Articular chondrocyte of knee joint (primary cell): Measurements from ENCODE around the gene EMC9. TPM values are rescaled to one million over a fixed set of nuclear protein-coding genes. Genes with fewer than 3 reads are reported as not detected.

Experiments used
- small RNA-seq: library from RNA; depleted of rRNA; stranded (forward); fragments of <200 nt; gene quantifications from one replicate; pipeline ENCODE3, GENCODE V24; 2012
- total RNA-seq: library from RNA; depleted of rRNA; stranded (reverse); fragments of >200 nt; gene quantifications from 2 replicates; pipeline ENCODE4 v1.2.3, GENCODE V29; 2012

The EMC9 gene, protein sequence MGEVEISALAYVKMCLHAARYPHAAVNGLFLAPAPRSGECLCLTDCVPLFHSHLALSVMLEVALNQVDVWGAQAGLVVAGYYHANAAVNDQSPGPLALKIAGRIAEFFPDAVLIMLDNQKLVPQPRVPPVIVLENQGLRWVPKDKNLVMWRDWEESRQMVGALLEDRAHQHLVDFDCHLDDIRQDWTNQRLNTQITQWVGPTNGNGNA
- total RNA-seq, result 9.5 and 11.9 TPM in 2 replicates

DNA sequence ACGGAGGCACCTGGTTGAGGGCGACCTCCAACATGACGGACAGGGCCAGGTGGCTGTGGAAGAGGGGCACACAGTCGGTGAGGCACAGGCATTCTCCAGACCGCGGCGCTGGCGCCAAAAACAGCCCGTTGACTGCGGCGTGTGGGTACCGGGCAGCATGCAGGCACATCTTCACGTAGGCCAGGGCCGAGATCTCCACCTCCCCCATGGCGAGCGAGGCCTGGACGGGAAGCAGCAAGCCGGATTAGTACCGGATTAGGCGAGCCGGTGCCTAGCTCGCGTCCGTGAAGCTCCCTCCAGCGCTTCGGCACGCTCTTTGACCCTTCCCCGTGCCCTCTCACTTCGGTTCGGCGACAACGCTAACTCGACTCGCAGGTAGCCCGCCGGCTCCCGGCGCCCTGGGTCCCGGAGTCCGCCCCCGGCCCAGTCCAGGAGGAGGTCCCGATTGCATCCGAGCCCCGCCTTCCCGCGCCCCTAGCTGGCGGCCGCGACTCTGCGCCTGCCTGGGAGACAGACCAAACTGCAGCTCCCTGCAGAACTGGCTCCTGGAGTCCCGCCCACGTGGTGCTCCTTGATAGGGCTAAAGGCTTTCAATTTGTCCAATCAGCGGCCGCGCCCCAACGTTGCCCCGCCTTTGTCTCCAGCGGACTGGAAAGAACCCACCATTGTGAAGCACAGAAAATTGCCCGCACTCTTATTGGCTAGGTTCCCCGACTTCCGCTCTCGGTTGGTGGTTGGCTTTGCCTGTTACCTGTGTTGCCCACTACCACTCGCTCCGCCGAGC, at the start of gene EMC9:
Gene EMC9 (minus strand): TSS at position 495 of the 784 bp plus-strand sequence. CDS start 287 bp downstream, at position 208.

DNA sequence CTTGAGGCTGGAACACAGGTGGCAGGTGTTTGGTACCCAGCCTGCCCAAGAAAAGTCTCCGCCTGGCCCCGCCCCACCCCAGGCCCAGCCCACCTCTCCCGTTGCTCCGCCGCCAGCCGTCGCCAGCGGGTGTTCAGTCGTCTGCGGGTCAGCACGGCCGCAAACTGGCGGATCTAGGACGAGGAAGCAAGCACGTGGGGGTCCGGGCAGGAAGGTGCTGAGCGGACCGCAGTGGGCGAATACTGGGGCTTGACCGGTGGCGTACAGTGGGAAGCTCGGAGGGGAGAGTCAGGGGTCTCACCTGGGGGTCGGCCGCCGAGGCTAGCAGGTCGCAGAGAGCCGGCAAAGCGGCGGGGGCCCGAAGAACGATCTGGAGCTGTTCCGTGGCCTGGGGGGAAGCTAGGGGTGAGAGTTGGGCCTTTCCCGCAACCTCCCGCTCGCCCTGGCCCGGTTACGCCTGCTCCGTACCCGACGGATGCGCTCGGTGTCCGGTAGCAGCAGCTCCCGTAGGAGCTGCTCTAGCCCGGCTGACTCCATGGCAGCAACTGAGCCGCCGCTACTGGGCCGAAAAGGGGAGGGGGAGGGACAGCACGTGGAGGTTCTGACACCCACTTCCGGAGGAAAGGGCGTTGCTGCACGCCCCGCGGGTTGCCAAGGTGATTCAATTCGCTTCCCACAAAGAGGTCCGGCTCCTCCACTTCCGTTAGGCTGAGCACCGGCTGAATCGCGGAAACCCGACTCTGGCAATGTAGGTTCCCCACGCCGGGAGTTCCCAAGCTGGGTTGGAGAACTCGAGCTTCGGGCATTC, 47.1 kb upstream of the EMC9 start, which contains the start of gene IPO4:
Gene IPO4 (minus strand): TSS at position 566 of the 808 bp plus-strand sequence. CDS start 29 bp downstream, at position 537.

DNA sequence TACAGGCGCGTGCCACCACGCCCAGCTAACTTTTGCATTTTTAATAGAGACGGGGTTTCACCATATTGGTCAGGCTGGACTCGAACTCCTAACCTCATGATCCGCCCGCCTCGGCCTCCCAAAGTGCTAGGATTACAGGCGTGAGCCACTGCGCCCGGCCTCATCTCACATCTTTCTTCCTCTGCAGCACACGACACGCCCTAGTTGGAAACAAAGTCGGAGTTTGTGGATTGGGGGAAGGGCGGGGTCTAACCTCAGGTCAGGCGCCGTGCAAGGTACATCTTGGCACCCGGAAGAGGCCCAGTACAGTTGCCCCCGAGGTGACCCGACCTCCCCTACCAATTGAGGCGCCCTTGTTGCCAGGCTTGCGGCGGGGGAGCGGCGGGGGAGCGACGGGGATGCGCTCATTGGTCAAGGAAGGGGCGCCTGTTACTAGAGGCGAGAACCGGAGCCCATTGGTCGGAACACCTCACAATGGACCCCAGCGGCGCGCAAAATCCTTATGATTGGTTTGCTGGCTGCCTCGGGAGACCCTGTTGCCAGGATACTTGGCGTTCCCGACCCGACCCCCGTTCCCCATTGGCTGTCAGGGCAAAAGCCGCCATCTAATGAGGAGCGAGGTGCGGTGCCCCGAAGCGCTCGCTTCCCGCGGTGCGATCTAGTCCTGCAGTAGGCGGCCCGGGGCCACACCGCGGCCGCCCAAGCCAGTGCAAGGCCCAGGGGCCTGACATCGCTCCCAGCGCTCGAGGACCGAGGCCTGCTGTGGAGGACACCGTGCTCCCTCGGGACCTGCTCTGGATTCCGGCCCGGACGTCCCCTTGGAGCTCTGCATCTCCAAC, 30.2 kb upstream of the EMC9 start, which contains the start of gene REC8:
Gene REC8 (plus strand): TSS at position 659 of the 839 bp plus-strand sequence. CDS start 473 bp downstream, outside the sequence.

DNA sequence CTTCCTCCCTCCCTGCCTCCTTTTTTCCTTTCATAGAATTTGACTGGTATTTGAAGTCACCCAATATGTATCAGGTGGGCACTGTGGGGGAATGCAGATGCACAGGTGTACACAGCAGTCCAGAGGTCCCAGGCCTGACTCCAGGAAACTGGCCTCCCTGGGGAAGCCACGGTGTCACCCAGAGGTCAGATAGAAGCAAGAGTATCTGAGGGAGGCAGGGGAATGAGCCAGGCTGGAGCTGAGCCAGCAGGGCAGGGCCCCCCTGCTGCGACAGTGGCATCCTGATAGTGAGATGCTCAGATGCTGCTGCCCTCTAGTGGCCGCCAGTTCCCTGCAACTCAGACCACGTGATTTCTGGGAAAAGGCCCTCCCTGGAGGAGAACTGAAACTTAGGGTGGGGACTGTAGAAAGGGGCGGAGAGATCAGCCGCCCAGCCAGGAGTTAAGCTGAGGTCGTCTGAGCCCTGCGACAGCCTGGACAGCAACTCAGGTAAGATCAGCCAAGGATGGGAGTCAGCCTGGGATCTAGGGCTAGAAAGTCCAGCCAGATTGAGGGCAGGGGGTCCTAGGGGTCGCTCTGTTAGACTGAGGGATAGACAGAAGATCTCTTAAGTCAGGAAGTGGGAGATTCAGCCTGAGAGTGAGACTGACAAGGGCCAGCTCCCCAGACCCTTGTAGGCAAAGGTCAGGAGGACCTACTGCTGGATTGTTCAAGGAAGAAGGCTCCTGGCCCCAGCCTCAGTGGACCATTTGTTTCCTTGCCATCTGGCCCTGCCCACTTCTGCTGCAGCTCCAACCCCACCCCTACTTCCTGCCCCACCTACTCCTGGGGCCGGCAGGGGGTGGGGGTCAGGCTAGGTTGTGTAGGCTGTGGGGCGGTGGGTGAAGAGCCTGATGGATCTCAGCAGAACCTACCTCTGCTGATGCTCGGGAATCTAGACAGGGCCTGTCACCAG, 19.7 kb upstream of the EMC9 start, which contains the start of gene IRF9:
Gene IRF9 (plus strand): TSS at position 416 of the 955 bp plus-strand sequence. CDS start 880 bp downstream, outside the sequence.

DNA sequence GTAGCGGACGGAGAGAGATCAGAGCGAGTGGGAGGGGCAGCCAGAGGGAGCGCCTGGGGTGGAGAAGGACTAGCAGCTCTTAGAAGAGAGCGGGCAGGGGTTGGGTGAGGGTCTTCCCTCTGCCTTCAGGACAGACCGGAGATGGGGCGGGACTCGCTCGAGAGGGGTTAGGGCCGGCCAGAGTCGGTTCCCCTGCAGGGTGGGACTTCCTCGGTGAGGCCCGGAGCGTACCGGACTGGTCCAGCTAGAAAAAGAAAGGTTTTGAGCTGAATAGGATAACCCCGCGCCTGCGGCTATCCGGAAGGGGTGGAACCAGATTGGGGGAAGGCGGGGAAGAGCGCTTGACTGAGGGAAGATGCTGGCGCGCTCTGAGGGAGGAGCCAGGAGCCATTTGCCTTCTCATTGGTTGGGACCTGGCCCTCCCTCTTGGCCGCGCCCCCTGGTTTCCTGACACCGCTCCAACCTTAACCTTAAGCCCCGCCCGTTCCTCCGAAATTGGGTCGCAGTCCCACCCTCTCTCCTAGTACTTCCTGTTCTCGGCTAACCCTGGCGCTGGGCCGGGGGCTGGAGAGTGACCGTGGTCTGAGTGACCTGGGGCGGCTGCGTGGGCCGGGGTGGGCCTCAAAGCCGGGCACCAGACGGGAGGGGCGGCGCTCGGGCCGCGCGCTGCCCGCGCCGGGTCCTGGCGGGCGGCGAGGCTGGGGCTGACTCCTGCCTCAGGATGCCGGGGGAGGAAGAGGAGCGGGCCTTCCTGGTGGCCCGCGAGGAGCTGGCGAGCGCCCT, 5.8 kb upstream of the EMC9 start, which contains the start of gene RNF31:
Gene RNF31 (plus strand): TSS at position 521 of the 783 bp plus-strand sequence. CDS start 201 bp downstream, at position 722.

DNA sequence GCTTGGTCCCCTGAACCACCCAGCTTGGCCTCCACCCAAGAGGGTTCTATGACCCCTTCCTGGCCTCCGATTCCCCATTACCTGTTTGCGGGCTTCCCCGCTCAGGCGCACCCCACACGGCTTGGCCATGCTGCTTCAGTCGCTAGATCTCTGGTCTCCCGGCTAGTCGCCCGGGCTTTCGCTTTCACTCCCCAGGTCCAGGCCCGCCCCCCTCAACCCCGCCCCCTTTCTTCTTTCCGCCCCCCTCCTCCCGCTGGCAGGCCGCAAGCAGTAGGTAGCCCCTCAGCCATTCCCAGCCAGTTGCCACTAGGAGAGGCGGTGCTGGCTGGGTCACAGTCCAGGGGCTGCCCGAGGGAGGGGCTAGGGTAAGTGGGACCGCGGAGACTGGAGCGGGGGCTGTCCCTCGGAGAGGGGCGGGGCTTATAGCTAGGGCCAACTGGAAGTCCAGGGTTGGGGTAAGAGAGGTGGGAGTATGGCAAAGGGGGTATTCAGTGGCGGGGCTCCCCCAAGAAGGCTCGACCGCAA, 5.1 kb upstream of the EMC9 start, which contains the start of gene PSME2:
Gene PSME2 (minus strand): TSS at position 158 of the 525 bp plus-strand sequence. CDS start 29 bp downstream, at position 129.

DNA sequence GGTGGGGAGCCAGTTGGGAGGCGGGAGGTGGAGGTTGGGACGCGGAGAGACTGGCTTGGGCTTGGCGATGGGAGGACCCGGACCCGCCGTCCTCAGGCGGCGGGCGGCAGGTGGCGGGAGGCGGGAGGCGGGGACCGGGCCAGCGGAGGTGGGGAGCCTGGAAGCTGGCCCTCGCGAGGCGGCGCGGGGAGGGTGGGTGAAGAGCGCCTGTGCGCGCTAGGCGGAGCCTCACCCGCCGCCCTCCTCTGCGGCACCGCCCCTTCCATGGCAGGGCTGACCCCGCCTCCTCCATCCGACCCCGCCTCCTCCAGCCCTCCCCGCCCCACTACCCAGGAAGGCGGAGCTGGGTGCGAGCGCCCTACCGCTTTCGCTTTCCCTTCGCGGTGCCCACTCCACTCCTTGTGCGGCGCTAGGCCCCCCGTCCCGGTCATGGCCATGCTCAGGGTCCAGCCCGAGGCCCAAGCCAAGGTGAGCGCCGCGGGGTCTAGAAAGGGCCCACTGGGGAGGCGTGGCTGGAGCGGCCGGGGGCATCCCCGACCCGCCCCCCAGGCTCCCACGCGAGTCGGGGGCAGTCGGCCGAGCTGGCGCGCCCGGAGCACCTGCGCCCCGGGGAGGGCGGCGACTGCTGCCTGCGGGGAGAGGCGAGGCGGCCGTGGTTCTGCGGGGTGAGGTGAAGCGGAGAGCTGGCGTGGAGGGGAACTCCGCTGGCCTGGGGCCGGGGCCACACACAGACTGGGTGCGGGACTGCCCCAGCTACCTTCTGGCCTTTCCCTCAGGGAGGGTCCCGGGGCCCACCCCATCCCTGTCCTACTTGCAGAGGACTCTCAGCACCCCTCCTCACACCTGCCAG, 5.3 kb downstream of the EMC9 start, which contains the start of gene PSME1:
Gene PSME1 (plus strand): TSS at position 361 of the 850 bp plus-strand sequence. CDS start 69 bp downstream, at position 430.

DNA sequence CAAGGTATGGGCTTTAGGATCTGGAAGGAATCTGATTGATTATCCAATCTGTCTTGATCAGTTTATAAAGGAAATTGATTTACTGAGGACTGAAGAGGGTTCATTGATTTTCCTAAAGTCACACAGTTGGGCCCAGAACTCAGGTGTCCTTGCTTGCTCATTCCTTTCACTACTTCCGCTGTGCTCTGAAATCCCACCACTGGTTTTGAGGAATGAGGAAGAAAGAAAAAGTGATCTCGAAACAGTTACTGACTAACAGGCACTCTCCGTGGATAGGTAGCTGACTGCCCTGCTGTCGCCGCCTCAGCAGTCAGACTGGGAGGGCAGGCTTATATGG, 11.0 kb downstream of the EMC9 start, which contains the start of gene FITM1:
Gene FITM1 (plus strand): TSS at position 280 of the 337 bp plus-strand sequence. CDS start 905 bp downstream, outside the sequence.

DNA sequence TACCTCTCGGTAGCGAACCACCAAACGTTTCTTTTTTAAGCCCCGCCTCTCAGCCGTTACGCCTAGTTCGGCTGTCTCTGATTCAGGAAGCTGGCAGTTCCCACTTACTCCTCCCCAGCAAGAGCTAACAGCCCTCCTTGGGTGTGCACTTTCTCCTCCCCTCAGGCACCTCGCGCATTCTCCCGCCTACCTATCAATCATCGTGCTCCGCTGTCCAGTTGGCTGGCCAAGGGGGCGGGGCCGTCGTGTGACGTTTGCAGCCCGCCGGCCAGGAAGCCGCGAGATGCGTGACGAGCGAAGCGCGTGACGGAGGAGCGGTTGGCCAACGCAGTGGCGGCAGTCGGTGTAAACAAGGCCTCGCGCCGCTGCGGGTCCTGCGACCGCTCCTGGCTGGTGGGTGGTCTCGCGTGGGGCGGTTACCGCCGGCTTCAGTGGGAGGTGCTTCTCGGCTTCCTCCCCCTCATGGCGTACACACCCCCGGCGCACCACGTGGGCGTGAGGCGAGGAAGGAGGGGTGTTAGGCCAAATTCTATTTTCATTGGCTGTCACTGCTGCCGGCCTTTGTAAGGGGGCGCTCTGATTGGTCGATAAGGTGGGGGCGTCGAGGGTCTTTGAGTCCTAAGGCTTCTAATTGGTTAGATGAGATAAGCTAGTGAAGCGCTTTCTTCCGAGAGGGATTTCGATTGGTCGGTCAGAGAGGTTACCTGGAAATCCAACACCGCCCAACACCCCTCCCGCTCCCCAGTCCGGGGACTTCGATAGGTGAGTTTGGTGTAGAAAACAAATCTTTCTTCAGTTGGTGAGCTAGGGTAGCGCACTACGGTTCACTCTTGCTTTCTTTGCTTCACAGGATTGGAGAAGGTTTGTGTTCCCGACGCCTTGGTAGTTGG, 26.6 kb downstream of the EMC9 start, which contains the start of the genes DCAF11 and NRL:
Gene DCAF11 (plus strand): TSS at position 246 of the 890 bp plus-strand sequence. CDS start 818 bp downstream, outside the sequence.
Gene NRL (minus strand): TSS at position 418 of the 890 bp plus-strand sequence. CDS start 32,101 bp downstream, outside the sequence.

DNA sequence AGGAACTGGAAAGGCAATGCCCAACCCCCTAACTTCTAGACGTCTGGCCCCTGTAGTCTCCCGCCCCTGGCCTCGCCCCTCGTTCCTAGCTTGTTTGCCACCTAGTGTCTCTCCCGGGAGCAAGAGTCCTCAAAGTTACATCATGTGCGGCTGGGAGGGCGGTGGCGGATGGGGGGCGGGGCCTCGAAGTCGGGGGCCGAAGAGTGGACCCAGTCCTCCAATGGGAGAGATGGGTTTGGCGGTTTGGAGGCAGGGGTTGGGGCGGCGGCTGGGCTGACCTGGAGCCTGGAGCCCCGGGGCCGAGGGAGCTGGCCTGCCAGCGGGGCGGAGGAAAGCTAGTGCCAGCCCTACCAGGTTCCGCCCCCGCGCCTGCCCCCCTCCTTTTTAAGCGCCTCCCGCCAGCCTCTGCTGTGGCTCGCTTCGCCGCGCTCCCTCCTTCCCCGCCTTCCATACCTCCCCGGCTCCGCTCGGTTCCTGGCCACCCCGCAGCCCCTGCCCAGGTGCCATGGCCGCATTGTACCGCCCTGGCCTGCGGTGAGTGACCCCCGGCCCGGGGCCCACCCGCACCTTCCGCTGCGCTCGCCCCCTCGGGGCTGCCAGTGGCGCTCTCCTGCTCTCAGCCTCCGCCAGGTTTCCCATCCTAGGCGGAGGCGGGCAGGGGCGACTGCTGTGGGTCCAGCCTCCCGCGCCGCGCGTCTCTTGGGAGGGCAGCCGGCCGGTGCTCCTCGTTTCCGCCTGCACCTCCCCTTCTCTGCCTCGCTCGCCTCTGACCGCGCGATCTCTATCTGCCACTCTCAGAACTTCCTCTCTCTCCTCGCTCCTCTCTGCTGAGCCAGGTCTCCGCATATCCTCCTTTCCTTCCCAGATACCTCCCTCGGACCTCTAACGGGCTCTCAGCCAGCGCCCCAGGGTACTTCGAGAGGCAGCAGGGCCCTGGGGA, 47.2 kb downstream of the EMC9 start, which contains the start of gene PCK2:
Gene PCK2 (plus strand): TSS at position 411 of the 940 bp plus-strand sequence. CDS start 95 bp downstream, at position 506.

Small RNAs within 50 kb of the gene (small RNA-seq; reads per million reads assigned to genes)
- gene AL136295.4 (not detected), gene IPO4 (not detected), gene IRF9 (not detected), gene RNA5SP383 (not detected)

Other genes with a start within 250 kb of the EMC9 start
- gene DHRS4, start 187.8 kb downstream of the EMC9 start, total RNA-seq, result 26.1 and 32.0 TPM in 2 replicates
- 9.3 and 12.0 TPM in 2 replicates for gene DHRS4L2, start 152.7 kb downstream of the EMC9 start, total RNA-seq
- gene CARMIL3, start 89.6 kb downstream of the EMC9 start, total RNA-seq, result 0.22 and 0.52 TPM in 2 replicates
- under 0.01 TPM in 1 of 2 replicates, not detected in the other for gene CPNE6, start 70.0 kb downstream of the EMC9 start, total RNA-seq
- gene PCK2, start 47.3 kb downstream of the EMC9 start, total RNA-seq, result 26.2 and 33.6 TPM in 2 replicates
- 53.7 and 56.6 TPM in 2 replicates for gene DCAF11, start 26.8 kb downstream of the EMC9 start, total RNA-seq
- gene NRL, start 26.6 kb downstream of the EMC9 start, total RNA-seq, result 0.76 and 1.4 TPM in 2 replicates
- gene FITM1, start 10.9 kb downstream of the EMC9 start, total RNA-seq, result 0.26 and 0.32 TPM in 2 replicates
- gene PSME1, start 5.4 kb downstream of the EMC9 start, total RNA-seq, result 104 and 119 TPM in 2 replicates
- gene PSME2, start 5.0 kb upstream of the EMC9 start, total RNA-seq, result 73.3 and 80.2 TPM in 2 replicates
- 28.9 and 37.8 TPM in 2 replicates for gene RNF31, start 5.9 kb upstream of the EMC9 start, total RNA-seq
- gene IRF9, start 19.7 kb upstream of the EMC9 start, total RNA-seq, result 76.1 and 78.0 TPM in 2 replicates
- gene REC8, start 30.5 kb upstream of the EMC9 start, total RNA-seq, result 1.3 and 1.8 TPM in 2 replicates
- gene IPO4, start 47.2 kb upstream of the EMC9 start, total RNA-seq, result 33.1 and 35.9 TPM in 2 replicates
- gene TM9SF1, start 53.9 kb upstream of the EMC9 start, total RNA-seq, result 71.9 and 83.6 TPM in 2 replicates
- gene TSSK4, start 64.1 kb upstream of the EMC9 start, total RNA-seq, result 0.13 and 0.43 TPM in 2 replicates
- 35.3 and 35.8 TPM in 2 replicates for gene CHMP4A, start 71.9 kb upstream of the EMC9 start, total RNA-seq
- gene MDP1, start 74.5 kb upstream of the EMC9 start, total RNA-seq, result 18.8 and 21.6 TPM in 2 replicates
- gene NEDD8, start 90.8 kb upstream of the EMC9 start, total RNA-seq, result 104 and 115 TPM in 2 replicates
- 80.2 and 87.7 TPM in 2 replicates for gene GMPR2, start 91.3 kb upstream of the EMC9 start, total RNA-seq
- 44.1 and 50.3 TPM in 2 replicates for gene TINF2, start 101.0 kb upstream of the EMC9 start, total RNA-seq
- gene TGM1, start 121.6 kb upstream of the EMC9 start, total RNA-seq, result 1.1 and 1.6 TPM in 2 replicates
- gene RABGGTA, start 130.0 kb upstream of the EMC9 start, total RNA-seq, result 14.9 and 17.9 TPM in 2 replicates
- gene DHRS1, start 158.2 kb upstream of the EMC9 start, total RNA-seq, result 11.9 and 12.6 TPM in 2 replicates
- 15.8 and 17.8 TPM in 2 replicates for gene NOP9, start 158.3 kb upstream of the EMC9 start, total RNA-seq
- gene CIDEB, start 166.4 kb upstream of the EMC9 start, total RNA-seq, result 6.4 and 7.2 TPM in 2 replicates
- 3.5 and 5.5 TPM in 2 replicates for gene LTB4R2, start 168.5 kb upstream of the EMC9 start, total RNA-seq
- gene LTB4R, start 169.9 kb upstream of the EMC9 start, total RNA-seq, result 1.9 and 2.4 TPM in 2 replicates
- gene ADCY4, start 193.5 kb upstream of the EMC9 start, total RNA-seq, result 99.4 and 106 TPM in 2 replicates
- gene RIPK3, start 198.4 kb upstream of the EMC9 start, total RNA-seq, result 180 and 256 TPM in 2 replicates
- 202 and 302 TPM in 2 replicates for gene NFATC4, start 226.6 kb upstream of the EMC9 start, total RNA-seq